ENCODE results near the gene IKZF4. TPM values are rescaled to one million over a fixed set of nuclear protein-coding genes. Genes with fewer than 3 reads are reported as not detected.
"Not testable (repeated sequence)": the region's sequence is repeated elsewhere in the genome, so short reads cannot be mapped to it uniquely, and the experiment has no call there.

The IKZF4 gene
- total RNA-seq, 1 experiment from 2014 or later = 1.2 TPM

DNA sequence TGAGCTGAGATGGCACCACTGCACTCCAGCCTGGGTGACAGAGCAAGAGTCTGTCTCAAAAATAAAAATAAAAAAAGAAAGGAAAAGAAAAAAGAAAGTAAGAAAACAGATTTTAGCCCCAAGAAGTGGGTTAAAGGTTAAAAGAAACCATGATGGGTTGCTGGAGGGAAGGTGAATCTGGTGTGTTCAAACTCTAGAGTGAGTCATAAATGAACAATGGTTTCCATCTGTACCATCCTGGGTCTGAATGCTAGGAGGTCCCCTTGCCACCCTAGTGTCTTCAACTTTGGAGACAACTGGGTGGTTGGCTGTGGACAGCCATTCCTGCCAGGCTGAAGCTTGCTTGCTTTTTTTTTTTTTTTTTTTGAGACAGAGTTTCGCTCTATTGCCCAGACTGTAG lies 19.3 kb downstream of the IKZF4 start:
- peak; percentile 53 for DNase-seq (ENCODE audit: low read depth)

DNA sequence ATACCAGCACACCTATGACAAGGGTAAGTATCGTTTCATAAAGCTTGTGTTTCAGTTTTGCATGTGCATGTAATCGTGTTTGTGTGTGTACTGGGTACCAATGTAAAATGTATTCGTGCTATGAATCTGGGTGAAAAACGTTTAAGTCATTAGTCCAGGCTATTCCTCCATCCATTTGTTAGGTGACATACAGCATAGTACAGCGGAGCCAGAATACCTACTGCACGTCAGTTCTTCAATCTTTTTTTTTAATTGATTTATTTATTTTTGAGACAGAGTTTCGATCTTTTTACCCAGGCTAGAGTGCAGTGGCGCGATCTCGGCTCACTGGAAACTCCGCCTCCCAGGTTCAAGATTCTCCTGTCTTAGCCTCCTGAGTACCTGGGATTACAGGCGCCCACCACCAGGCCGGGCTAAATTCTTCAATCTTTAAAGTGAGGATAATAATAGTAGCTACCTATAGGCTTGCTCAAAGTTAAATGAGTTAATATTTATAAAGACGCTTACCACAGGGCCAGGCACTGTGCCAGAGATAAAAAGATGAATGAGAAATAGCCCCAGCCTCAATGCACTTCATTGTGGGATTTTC lies 20.2 kb downstream of the IKZF4 start:
- DNase-seq (ENCODE audit: low read depth) = no peak

DNA sequence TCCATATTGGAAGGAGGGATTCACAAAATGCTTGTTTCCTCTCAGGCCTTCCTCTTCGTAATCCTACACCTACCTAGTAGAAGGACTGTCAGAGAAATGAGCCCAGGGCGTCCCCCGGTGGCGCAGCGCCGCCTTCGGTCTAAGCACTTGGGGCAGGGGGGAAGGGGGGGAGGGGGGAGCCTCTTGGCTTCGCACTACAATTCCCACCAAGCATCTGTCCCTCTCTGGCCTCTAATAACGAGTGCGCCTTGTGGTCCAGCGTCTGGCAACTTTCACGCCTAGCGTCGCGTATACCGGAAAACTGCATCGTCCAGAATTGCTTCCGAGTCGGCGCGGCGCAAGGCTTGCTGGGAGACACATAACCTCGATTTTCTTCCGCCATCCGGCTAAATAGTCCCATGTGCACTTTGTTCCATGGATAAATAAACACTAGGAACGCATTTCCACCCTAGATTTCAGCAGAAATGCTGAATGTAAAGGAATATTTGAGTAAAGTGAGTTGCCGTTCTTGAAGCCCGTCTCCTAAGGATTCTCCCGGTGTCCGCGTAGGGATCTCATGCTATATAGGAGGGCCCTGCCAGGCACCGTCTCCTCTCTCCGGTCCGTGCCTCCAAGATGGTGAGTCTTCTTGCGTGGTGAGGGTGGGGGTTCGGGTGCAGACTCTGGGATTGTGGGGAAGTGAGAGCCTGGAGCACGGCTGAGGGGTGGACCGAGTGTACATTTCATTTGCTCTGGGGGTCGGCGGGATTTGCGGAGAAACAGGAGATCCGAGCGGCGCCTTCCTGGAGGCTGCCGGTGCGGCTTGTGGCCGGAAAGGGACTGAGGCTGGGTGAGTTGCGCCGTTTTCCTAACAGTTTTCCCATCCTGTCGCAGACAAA lies 20.9 kb downstream of the IKZF4 start, which contains the start of gene RPS26:
RPS26 (plus strand) TSS at position 367 of the 878 bp plus-strand sequence; CDS start at position 616, 249 bp downstream.
- DNase-seq (ENCODE audit: low read depth) = peak; percentile 99

DNA sequence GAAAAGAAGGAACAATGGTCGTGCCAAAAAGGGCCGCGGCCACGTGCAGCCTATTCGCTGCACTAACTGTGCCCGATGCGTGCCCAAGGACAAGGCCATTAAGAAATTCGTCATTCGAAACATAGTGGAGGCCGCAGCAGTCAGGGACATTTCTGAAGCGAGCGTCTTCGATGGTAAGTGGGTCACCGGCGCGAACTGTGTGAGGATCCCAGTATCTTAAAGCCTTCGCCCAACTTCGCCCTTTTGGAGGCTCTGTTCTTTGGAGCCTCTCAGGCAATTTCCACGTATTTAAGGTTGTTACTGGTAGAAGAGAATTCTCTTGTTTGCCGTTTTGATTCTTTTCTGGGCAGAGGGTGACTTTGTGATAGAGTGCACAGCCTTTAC lies 21.6 kb downstream of the IKZF4 start:
- not testable (repeated sequence) for DNase-seq (ENCODE audit: low read depth)

DNA sequence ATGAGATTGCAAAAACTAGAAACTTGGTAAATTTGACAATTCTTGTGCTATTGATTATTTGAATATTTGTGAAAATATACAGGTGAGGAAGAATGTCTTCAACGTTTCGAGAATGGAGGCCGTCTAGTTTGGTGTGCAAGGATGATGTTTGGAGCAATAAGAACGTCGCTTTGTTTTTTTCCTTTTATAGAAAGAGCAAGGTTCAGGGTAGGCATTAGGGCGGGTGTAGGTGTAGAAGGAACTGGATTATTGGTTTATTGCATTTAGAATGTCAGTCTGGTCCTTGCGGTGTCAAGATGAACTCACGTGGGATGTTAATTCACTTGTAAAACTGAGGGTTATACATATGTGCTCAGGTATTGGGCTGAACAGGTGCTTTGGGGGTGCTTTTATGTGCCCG lies 22.0 kb downstream of the IKZF4 start:
- DNase-seq (ENCODE audit: low read depth) = no peak

DNA sequence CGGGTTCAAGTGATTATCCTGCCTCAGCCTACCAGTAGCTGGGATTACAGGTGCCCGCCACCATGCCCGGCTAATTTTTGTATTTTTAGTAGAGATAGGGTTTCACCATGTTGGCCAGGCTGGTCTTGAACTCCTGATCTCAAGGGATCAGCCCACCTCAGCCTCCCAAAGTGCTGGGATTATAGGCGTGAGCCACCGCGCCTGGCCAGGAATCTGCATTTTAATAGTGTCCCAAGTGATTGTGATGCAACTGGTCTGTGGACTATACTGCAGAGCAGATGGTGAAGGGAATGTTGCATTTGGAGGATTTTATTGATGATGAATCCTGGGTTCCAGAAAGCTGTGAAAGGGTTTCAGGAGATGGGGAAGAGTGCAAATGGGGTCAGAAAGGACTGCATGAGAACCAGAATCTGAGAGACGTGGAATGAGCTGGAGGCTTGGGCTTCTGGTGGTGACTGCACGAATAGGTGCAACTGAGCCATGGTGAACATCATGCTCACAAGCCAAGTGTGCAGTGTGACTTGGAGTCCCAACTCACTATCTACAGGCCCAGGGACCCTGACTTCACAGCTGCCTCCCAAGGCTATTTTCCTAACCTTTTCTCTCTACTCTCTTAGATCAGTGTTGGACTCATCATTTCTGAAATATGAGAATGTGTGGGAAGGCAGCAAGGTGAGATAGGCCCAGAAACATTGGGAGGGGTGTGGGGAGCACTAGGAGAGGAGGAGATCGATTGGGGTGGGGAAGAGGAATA lies 25.4 kb downstream of the IKZF4 start:
- DNase-seq (ENCODE audit: low read depth) = no peak

DNA sequence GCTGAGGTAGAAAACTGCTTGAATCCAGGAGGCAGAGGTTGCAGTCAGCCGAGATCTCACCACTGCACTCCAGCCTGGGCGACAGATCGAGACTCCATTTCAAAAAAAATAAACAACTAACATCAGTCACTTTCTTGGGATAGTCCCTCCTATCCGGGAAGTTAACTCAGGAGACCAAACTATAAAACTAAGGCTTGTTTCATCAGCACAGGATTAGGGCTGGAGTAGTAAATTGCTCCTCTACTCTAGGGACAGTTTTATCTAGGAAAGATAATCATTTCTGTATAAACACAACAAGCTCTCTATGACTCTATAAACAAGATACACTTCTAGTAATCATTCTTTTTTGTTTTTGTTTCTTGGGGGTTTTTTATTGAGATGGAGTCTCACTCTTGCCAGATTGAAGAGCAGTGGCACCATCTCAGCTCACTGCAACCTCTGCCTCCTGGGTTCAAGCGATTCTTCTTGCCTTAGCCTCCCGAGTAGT lies 32.6 kb downstream of the IKZF4 start:
- peak; percentile 22 for DNase-seq (ENCODE audit: low read depth)

DNA sequence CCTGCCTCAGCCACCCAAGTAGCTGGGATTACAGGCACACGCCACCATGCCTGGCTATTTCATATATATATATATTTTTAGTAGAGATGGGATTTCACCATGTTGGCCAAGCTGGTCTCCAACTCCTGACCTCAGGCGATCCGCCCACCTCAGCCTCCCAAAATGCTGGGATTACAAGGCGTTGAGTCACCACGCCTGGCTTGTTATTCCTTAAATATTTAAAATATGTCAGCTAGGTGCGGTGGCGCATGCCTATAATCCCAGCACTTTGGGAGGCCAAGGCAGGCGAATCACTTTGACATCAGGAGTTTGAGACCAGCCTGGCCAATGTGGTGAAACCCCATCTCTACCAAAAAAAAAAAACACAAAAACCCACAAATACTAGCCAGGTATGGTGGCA lies 39.1 kb downstream of the IKZF4 start:
- peak; percentile 80 for DNase-seq (ENCODE audit: low read depth)

DNA sequence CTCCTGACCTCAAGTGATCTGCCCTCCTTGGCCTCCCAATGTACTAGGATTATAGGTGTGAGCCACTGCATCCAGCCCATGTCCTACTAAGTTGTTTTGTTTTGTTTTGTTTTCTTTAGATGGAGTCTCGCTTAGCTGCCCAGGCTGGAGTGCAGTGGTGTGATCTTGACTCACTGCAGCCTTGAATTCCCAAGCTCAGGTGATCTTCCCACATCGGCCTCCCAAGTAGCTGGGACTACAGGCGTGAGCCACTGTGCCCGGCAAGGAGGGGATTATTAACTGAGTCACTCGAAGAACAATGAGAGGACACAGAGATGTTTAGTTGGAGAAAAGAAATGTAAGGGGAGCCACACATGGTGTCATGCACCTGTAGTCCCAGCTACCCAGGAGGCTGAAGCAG lies 41.1 kb downstream of the IKZF4 start:
- DNase-seq (ENCODE audit: low read depth) = peak; percentile 38

DNA sequence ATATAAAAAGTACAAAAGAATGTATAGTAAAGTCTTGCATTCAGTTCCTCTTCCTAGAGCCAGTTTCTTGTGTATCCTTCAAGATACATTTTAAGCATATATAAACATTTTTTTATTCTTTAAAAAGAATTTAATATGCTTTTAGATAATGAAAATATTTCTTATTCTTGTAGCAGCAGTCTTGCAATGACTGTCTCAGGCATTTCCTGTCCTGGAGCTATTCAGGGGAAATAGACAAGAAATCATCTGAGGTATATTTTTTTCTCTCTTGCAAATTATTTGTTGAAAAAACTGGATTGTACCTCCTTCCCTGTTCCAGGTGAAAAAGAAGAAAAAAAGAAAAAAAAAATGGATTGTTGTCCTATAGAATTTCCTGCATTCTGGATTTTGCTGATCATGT lies 42.2 kb downstream of the IKZF4 start:
- no peak for DNase-seq (ENCODE audit: low read depth)

DNA sequence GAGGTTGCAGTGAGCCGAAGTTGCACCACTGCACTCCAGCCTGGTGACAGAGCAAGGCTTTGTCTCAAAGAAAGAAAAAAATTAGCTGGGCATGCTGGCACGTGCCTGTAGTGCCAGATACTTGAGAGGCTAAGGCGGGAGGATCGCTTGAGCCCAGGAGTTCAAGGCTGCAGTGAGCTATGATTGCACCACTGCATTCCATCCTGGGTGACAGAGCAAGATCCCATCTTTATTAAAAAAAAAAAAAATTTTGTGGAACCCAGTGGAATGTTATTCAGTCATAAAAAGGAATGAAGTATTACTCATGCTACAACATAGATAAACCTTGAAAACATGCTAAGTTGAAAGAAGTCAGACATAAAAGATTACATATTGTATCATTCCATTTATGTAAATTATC lies 50.8 kb downstream of the IKZF4 start:
- DNase-seq (ENCODE audit: low read depth) = peak; percentile 35

DNA sequence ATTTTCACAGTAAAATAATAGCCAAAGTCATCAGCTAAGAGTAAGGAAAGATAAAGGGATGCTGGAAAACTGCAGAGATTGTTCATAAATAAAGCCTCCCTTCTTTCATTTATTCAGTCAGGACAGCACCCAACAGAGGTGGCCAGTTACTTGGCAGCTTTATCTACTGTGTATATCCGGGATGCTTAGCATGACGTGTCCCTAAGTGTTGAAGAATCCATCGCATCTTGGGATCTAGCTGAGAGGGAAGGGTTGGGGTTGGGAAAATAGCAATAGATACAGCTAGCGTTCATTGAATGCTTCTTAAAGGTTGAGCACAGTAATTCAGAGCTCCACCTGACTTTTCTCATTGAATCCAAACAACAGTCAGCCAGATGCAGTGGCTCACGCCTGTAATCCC lies 53.6 kb downstream of the IKZF4 start:
- no peak for DNase-seq (ENCODE audit: low read depth)

DNA sequence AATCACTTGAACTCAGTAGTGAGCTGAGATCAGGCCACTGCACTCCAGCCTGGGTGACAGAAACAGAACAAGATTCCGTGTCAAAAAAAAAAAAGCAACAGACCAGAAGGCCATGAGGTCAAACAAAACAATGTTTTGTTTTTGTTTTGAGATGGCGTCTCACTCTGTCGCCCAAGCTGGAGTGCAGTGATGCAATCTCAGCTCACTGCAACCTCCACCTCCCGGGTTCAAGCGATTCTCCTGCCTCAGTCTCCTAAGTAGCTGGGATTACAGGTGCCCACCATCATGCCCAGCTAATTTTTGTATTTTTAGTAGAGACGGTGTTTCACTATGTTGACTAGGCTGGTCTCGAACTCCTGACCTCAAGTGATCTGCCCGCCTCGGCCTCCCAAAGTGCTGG lies 57.1 kb downstream of the IKZF4 start:
- not testable (repeated sequence) for DNase-seq (ENCODE audit: low read depth)

DNA sequence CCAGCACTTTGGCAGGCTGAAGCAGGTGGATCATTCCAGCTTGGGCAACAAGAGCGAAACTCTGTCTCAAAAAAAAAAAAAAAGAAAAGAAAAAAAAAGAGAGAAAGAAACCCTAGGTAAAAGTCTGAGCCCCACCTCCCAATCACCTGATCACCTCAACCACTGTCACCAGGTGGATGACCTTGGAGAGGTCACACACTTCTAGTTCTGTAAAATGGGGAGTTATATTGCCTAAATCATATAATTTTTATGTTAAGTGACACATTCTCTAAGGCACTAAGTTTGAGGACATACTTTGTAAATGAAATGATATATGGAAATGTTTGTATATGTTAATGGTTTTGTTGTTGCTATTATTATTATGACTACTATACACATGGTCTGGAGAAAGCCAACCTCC lies 57.6 kb downstream of the IKZF4 start:
- no peak for DNase-seq (ENCODE audit: low read depth)

DNA sequence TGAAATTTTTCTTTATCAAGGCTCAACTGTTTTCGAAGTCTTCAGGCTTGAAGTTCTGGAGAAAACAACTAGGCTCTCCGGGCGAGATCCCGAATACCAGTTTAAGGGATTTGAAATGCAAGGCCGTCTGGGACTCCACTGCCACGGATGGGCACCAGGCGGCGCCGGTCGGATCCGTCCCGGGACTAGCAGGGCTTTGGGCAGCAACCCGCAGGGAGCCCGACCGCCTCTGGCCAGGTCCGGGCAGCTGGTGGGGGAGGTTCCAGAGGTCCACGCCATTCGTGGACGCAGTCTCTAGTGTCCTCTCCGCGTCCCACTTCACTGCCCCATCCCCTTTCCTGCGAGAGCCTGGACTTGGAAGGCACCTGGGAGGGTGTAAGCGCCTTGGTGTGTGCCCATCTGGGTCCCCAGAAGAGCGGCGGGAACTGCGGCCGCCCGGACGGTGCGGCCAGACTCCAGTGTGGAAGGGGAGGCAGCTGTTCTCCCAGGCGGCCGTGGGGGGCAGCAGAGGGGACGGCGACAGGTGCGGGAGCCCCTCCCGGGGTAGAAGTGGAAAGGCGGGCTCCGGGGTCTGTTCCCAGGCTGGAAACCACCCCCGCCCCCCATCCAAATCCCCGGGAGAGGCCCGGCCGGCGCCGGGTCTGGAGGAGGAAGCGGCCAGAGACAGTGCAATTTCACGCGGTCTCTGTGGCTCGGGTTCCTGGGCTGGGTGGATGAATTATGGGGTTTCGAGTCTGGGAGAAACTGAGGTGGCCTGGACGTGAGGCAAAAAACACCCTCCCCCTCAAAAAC lies 58.3 kb downstream of the IKZF4 start:
- DNase-seq (ENCODE audit: low read depth) = peak; percentile 86

DNA sequence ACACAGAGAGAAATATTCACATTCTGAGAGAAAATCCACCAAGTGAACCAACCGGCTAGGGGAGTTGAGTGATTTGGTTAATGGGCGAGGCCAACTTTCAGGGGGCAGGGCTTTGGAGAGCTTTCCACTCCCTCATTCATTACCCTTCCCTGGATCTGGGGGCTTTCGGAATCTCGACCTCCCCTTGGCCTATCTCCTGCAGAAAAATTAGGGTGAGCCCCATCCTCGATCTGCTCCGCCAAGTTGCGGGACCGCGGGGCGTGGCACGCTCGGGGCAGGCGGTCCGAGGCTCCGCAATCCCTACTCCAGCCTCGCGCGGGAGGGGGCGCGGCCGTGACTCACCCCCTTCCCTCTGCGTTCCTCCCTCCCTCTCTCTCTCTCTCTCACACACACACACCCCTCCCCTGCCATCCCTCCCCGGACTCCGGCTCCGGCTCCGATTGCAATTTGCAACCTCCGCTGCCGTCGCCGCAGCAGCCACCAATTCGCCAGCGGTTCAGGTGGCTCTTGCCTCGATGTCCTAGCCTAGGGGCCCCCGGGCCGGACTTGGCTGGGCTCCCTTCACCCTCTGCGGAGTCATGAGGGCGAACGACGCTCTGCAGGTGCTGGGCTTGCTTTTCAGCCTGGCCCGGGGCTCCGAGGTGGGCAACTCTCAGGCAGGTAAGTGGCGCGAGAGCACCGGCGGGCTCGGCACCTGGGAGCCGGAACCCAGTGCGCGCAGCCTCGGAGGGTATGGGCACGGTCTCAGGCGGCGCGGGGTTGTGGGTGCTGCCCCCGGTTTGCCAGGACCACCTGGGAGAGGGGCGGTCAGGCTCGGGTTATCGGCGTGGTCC lies 59.1 kb downstream of the IKZF4 start, which contains the start of gene ERBB3:
ERBB3 (plus strand) TSS at position 443 of the 833 bp plus-strand sequence; CDS start at position 579, 136 bp downstream.
- peak; percentile 84 for DNase-seq (ENCODE audit: low read depth)

DNA sequence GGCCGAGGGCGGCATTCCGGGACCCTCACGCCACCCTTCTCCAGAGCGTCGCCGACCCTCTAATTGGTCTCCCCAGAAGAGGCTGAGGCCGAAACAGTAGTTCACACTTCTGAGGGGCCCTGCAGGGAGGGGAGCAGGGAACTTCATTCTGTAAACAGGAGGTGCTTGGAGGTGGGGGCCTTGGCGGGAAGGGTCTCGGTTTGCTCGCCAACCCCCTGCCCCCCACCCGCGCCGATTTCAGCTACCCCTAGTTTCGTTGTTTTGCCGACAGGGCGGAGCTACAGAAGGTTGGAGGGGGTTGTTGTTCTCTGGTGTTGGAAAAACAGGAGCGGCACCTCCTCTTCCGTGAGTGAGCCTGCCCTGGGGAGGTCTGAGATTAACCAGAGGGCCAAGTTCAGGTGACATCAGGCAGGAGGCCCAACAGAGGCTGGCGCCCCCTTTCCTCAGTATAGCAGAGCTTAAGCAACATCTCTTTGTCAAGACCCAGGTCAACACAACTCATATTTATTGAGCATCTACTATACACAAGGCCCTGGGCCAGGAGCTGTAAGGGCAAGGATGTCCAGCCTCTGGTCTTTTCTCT lies 59.8 kb downstream of the IKZF4 start:
- no peak for DNase-seq (ENCODE audit: low read depth)

DNA sequence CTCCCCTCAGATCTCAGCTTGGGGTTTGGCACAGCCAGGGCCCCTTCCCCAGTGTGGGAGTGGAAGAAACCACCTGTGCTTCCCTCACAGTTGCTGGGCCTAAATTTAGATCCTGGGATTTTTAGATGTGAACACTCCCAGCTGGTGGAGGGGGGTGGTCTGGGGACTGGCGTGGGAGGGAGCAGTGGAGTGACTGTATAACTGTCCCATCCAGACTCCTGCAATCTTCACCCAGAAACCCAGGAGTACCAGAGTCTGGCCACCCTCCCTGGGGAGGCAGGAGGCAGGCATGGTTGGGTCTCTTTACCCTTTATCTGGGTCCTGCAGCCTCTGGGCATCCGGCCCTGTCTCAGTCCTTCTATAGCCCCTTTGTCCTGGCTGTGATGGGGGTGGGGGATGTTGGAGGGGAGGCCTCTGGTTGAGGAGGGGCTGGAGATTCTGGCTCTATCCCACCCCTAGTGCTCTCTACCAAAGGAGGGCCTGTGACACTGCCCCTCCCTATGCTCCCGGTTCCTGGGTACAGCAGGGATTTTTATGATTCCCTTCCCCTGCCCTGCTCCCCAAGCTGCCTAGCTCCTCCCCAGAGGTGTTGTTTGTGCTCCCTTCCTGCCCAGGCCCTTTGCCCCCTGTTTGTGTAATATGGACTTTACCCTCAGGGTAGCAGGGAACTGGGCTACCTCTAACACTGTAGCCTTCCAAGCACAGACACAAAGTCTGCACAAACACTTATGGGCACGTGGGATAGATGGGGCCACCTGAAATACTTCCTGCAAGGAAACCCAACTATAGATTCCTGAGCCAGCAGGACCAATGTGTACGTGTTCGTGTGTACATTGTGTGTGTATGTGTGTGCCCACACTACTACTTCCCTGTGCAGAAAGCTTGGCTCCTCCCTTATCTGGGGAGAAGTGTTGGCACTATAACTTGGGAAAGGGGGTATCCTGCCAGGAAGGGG lies 60.8 kb downstream of the IKZF4 start:
- DNase-seq (ENCODE audit: low read depth) = no peak

DNA sequence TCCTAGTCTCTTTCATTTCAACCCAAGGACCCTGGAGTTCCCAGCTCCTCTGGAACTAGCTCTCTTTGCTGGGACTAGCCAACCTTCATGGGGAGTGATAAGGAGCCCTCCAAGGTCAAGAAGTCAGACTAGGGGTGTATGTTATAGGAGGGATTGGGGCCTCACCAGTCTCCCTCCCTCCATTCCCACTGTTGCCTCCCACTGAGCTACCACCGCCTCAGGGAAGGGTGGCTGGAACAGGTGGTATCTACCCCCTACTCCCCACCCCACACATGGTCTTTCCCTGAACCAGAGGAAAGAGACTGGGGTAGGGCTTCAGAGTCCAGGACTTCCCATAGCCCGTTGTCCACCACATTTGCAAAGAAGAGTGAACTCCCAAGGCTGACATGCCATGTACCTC lies 61.5 kb downstream of the IKZF4 start:
- DNase-seq (ENCODE audit: low read depth) = no peak
